Endothelial cell of umbilical vein (primary cell): Measurements from ENCODE around the gene MRPL54.

Experiments
- EZH2 ChIP-seq: IDR thresholded peaks from 2 replicates; pipeline ENCODE4 v1.6.1; 2012; ENCODE audit warnings: borderline replicate concordance, low read depth, mild to moderate bottlenecking, moderate library complexity, low read length, inconsistent platforms; ENCODE audit not compliant: severe bottlenecking
- FOS ChIP-seq: IDR thresholded peaks from 2 replicates; pipeline ENCODE4 v1.6.1; 2011; ENCODE audit warnings: mild to moderate bottlenecking, low read length, moderate library complexity, borderline replicate concordance; ENCODE audit not compliant: insufficient read depth
- GATA2 ChIP-seq: IDR thresholded peaks from 2 replicates; pipeline ENCODE4 v1.7.0; 2011; ENCODE audit warnings: low read depth, mild to moderate bottlenecking, moderate library complexity, mixed read lengths, low read length; ENCODE audit not compliant: insufficient read length, insufficient read depth
- JUN ChIP-seq: IDR thresholded peaks from 2 replicates; pipeline ENCODE4 v1.6.1; 2011; ENCODE audit warnings: borderline replicate concordance, low read depth; ENCODE audit not compliant: insufficient read length, insufficient read depth
- MAX ChIP-seq: IDR thresholded peaks from 2 replicates; pipeline ENCODE4 v1.6.1; 2011; ENCODE audit not compliant: insufficient read depth, insufficient read length
- MYC ChIP-seq: IDR thresholded peaks from one replicate; pipeline ENCODE4 v1.6.1; 2011; ENCODE audit warnings: mild to moderate bottlenecking, low read depth, low read length
- POLR2A ChIP-seq: IDR thresholded peaks from 2 replicates; pipeline ENCODE4 v1.6.1; 2012; ENCODE audit warnings: low read depth, mild to moderate bottlenecking, control low read depth, low read length
- POLR2AphosphoS5 ChIP-seq: IDR thresholded peaks from 2 replicates; pipeline ENCODE4 v1.6.1; 2012; ENCODE audit warnings: low read depth, mild to moderate bottlenecking, control low read depth, low read length, moderate library complexity; ENCODE audit not compliant: insufficient read depth
- TF ChIP-seq, protein P1 (sequence below), 2 donors: IDR thresholded peaks; 1 replicate in 1 of 2; 2 replicates in 1 of 2; pipeline ENCODE4 v1.5.1; 2011; ENCODE audit warnings: low read length in 2 of 2, mild to moderate bottlenecking in 2 of 2, moderate library complexity in 2 of 2, control low read depth in 1 of 2, inconsistent platforms in 1 of 2, low read depth in 1 of 2; ENCODE audit not compliant: insufficient read depth in 1 of 2; ENCODE audit errors: extremely low read depth in 1 of 2

DNA sequence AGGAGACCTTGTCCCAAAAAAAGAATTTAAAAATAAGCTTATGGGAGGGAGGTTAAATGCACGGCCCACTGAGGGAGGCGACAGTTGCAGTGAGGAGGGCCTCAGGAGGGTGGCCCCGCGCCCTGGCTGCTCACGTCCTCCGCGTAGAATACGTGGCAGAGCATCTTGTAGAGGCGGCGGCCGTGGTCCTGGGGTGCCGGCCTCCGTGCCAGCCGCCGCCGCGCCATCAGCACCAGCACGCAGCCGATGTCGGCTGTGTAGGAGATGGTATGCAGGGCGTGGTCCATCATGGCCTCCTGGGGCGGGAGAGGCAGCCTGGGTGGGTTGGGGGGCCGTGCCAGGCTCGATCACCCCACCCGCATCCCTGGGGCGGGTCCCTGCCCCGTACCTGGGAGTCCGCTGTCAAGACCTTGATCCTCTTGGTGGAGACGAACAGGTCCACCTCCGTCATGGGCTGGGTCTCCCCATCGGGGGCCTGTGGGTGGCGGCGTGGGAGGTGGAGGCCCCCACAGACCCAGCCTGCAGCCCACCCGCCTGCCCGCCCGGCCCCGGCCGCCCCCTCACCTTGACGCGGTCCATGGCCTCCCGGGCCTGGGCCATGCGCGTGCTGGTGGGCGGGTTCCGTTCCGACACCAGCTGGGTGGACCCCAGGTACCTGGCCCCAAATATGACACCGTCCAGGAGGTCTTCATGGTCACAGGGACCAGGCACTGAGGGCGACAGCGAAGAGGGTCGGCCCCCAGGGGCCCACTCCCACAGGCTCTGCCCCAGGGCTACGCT lies 8.7 kb upstream of the MRPL54 start:
- no peak for TF ChIP-seq GATA2
- TF ChIP-seq, protein P1, sequence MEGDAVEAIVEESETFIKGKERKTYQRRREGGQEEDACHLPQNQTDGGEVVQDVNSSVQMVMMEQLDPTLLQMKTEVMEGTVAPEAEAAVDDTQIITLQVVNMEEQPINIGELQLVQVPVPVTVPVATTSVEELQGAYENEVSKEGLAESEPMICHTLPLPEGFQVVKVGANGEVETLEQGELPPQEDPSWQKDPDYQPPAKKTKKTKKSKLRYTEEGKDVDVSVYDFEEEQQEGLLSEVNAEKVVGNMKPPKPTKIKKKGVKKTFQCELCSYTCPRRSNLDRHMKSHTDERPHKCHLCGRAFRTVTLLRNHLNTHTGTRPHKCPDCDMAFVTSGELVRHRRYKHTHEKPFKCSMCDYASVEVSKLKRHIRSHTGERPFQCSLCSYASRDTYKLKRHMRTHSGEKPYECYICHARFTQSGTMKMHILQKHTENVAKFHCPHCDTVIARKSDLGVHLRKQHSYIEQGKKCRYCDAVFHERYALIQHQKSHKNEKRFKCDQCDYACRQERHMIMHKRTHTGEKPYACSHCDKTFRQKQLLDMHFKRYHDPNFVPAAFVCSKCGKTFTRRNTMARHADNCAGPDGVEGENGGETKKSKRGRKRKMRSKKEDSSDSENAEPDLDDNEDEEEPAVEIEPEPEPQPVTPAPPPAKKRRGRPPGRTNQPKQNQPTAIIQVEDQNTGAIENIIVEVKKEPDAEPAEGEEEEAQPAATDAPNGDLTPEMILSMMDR (IDR thresholded peaks at IDR 0.05; ENCODE audit: extremely low read depth in 1 of 2, insufficient read depth in 1 of 2, low read depth in 1 of 2, low read length in 2 of 2): no peak
- TF ChIP-seq POLR2A: no peak
- TF ChIP-seq POLR2AphosphoS5: no peak
- TF ChIP-seq MAX: no peak
- TF ChIP-seq JUN: no peak
- no peak for TF ChIP-seq EZH2
- no peak for TF ChIP-seq MYC
- TF ChIP-seq FOS: no peak
